ENCODE results near the gene FOXJ1. TPM values are rescaled to one million over a fixed set of nuclear protein-coding genes. Genes with fewer than 3 reads are reported as not detected.

Gene FOXJ1
- total RNA-seq, 1 donor from 2014 or later = not detected

- TF ChIP-seq, protein P1, sequence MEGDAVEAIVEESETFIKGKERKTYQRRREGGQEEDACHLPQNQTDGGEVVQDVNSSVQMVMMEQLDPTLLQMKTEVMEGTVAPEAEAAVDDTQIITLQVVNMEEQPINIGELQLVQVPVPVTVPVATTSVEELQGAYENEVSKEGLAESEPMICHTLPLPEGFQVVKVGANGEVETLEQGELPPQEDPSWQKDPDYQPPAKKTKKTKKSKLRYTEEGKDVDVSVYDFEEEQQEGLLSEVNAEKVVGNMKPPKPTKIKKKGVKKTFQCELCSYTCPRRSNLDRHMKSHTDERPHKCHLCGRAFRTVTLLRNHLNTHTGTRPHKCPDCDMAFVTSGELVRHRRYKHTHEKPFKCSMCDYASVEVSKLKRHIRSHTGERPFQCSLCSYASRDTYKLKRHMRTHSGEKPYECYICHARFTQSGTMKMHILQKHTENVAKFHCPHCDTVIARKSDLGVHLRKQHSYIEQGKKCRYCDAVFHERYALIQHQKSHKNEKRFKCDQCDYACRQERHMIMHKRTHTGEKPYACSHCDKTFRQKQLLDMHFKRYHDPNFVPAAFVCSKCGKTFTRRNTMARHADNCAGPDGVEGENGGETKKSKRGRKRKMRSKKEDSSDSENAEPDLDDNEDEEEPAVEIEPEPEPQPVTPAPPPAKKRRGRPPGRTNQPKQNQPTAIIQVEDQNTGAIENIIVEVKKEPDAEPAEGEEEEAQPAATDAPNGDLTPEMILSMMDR (IDR thresholded peaks at IDR 0.05) = no peak
- Histone ChIP-seq H3K27ac (no peak overlapping the region), H3K4me3 (no peak overlapping the region), H3K4me1 (peaks cover 7% of the 10 kb centered on the region in 2 donors), H3K36me3 (no peaks in the 10 kb centered on the region), H3K27me3 (no peaks in the 10 kb centered on the region), H3K9me3 (no peaks in the 10 kb centered on the region)
- intact Hi-C loops (cut with DNase I) = no loop called here
- DNase-seq (ENCODE audit: low spot score in 2 of 2) = no peak
These were observed 15.7 kb downstream of the FOXJ1 start for GRCh38 chr17:76125391-76125675.

DNA sequence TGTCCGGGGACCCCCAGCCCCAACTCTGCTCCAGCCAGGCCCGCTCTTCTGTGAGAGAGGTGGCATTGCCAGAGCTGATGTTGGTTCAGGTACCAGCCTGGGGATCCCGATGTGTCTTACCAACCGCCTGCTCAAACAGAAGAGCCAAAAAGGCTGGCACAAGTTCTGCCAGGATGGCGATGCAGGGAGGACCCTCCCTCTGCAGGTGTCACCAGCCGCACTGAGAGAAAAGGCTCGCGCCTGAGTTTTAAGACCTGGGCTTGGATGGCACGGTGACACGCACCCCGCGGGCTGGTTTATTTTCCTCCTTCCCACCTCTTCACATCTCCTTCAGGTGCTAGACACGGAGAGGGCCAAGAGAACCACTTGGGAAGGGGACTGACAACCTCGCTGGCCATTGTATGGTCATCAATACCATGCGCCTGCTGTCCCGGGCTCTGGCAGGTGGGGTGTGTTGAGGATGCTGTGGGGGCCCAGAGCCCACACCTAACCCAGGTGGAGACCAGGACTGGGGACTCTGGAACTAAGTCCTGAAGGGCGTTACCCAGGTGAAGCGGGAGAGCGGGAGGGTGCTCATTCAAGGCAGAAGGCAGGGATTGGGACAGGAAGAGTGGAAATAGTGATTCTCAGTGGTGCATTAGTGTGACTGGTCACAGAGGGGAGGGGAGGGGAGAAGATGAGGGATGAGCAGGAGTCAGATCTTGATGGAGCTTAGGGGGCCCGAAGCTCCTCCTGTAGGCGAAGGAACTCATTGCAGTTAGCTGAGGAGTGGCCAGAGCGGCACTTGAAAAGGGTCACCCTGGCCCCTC lies 16.3 kb downstream of the FOXJ1 start:
- intact Hi-C loops (cut with DNase I) = loop anchor here (5.0 kb wide), 1 partner anchor 173 kb away; no protein-coding TSS in a partner anchor
- no peaks in the 10 kb centered on the region for H3K9me3 ChIP-seq

DNA sequence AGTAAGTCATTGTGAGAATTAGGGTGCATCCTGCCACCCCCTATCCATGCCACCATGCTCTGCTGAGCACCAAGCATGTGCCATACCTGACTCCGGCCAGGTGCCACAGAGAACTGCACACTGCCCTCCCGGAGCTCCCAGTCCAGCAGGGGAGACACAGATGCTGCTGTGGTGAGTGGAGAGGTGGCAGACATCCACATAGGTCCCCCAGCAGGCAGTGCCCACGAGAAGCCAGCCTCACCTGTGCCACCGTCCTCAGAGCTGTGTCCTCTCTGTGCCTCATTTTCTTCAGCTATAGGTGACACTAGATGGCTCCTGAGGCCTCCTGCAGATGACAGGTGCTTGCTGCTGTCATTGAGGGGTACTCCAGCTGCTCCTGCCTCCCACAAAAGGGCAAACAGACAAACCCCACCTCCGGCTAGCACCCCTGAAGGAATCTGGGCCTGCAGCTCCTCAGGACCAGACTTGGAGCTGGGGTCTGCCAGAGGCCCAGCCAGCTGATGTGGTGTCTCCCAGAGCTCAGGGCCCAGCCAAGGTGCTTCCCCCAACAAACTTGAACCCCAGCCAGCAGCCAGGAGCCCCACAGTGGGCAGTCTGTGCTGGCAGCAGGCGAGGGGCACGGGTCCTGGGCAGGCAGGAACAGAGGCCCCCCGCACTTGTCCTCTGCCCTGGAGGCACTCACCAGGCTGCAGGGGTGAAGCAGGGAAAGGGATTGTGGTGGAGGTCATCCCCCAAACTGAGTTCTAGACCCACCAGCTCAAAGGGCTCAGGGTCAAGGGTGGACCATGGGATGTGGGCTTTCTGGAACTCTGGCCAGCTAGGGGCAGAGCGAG lies 17.1 kb downstream of the FOXJ1 start:
- Histone ChIP-seq H3K27ac (no peak overlapping the region), H3K9me3 (no peaks in the 10 kb centered on the region), H3K4me1 (peaks cover 7% of the 10 kb centered on the region in 2 donors), H3K27me3 (no peaks in the 10 kb centered on the region), H3K4me3 (no peak overlapping the region), H3K36me3 (no peaks in the 10 kb centered on the region)
- TF ChIP-seq, protein P1 (IDR thresholded peaks at IDR 0.05) = no peak
- DNase-seq (ENCODE audit: low spot score in 2 of 2) = no peak
- intact Hi-C loops (cut with DNase I) = loop anchor here (5.0 kb wide), 1 partner anchor 173 kb away; no protein-coding TSS in a partner anchor

More for the DNA sequence above, 16.3 kb downstream of the FOXJ1 start:
- no peaks in the 10 kb centered on the region for H3K27me3 ChIP-seq
- peaks cover 7% of the 10 kb centered on the region in 2 donors for H3K4me1 ChIP-seq
- no peak for DNase-seq (ENCODE audit: low spot score in 2 of 2)
- no peaks in the 10 kb centered on the region for H3K36me3 ChIP-seq
- no peak overlapping the region for H3K4me3 ChIP-seq
- no peak overlapping the region for H3K27ac ChIP-seq
- TF ChIP-seq, protein P1 (IDR thresholded peaks at IDR 0.05) = no peak

DNA sequence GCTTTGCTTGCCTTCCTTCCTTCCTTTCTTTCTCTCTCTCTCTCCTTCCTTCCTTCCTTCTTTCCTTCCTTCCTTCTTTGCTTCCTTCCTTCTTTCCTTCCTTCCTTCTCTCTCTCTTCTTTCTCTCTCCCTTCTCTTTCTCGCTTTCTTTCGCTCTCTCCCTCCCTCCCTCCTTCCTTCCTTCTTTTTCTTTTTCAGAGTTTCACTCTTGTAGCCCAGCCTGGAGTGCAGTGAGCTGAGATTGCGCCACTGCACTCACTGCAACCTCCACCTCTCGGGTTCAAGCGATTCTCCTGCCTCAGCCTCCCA lies 17.9 kb downstream of the FOXJ1 start:
- no peak for DNase-seq (ENCODE audit: low spot score in 2 of 2)
- no peak overlapping the region for H3K27ac ChIP-seq
- TF ChIP-seq, protein P1 (IDR thresholded peaks at IDR 0.05) = no peak
- intact Hi-C loops (cut with DNase I) = loop anchor here (5.0 kb wide), 1 partner anchor 174 kb away; no protein-coding TSS in a partner anchor
- no peak overlapping the region for H3K4me3 ChIP-seq
- H3K36me3 ChIP-seq = no peaks in the 10 kb centered on the region
- no peaks in the 10 kb centered on the region for H3K27me3 ChIP-seq
- no peaks in the 10 kb centered on the region for H3K9me3 ChIP-seq
- peaks cover 7% of the 10 kb centered on the region in 2 donors for H3K4me1 ChIP-seq

DNA sequence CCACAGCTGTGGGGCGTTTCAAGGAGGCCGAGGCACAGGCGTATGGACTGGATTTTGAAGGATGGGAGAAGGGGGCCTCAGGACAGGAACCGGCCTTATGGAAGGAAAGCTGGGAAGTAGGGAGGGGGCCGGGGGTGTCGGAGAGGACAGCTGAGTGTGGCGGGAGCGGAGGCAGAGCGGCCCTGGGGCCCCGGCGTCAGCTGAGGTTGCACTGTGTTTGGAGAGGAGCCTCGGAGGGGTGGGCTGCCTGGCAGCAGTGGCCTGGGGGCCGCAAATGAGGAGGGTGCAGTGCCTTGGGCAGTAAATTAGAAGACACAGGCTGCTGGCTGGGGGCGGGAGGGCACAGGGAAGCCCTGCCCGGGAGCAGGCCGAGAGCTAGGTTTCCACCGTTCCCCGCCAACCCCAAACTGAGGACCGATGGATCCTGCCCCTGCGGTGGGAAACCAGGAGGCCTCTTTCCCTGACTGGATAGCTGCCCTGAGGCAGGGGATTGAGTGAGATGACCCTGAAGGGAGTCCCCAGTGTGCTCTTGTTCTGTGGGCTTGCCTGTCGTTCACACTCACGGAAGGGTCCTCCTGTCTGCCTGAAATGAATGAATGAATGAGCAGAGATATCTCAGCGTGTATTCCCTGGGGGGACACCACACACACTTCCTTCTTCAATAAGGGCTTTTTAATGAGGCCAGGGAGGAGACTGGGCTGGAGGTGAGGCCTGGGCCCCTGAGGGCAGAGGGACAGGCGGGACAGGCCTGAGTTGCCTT lies 18.4 kb downstream of the FOXJ1 start:
- TF ChIP-seq, protein P1 (IDR thresholded peaks at IDR 0.05) = no peak
- no peaks in the 10 kb centered on the region for H3K27me3 ChIP-seq
- peaks cover 7% of the 10 kb centered on the region in 2 donors for H3K4me1 ChIP-seq
- H3K27ac ChIP-seq = no peak overlapping the region
- DNase-seq (ENCODE audit: low spot score in 2 of 2) = no peak
- intact Hi-C loops (cut with DNase I) = loop anchor here (5.0 kb wide), 1 partner anchor 175 kb away; no protein-coding TSS in a partner anchor
- no peaks in the 10 kb centered on the region for H3K9me3 ChIP-seq
- no peak overlapping the region for H3K4me3 ChIP-seq
- no peaks in the 10 kb centered on the region for H3K36me3 ChIP-seq

Data from ascending aorta (tissue), 2 donors.